HUDEP-2 (cell line): ENCODE measurements around the gene PTGES.

Source experiments
- DNase-seq, 76 experiments: peaks; one replicate each; lab custom pipeline; 2025; ENCODE audit not compliant: unreplicated experiment in 76 of 76; lab: John Stamatoyannopoulos, UW

Gene PTGES

DNA sequence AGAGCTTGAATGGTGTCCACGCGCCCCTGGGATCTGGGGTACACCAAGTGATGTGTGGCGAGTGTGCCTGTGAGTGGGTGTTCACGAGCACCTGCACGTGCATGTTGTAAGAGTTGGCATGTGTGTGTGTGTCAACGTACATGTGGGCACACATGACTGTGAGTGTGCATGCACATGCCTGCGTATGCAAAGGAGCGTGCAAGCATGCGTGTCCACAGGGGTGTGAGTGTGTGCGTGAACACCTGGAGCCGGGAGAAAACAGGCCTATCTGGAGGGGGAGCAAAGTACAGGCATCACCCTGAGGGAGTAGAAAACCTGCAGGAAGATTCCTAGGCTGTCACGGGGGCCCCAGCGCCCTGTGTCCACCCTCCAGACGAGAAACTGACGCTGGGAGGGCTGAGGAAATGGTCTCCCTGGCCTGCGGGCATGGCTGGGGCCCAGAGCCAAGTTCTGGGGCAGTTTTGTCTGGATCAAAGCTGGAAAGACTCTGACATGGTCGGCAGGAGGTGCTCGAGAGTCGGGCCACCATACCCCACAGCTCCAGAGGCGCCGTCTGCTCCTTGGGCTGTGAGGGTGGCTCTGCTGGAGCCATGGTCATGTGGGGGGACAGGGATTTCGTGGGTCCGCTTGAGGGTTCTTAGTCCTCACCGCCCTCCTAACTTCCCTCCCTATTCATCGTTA, 31.8 kb downstream of the PTGES start:
- DNase-seq = peak in 3 of 76 experiments; percentile 10 to 26 (median 13)

DNA sequence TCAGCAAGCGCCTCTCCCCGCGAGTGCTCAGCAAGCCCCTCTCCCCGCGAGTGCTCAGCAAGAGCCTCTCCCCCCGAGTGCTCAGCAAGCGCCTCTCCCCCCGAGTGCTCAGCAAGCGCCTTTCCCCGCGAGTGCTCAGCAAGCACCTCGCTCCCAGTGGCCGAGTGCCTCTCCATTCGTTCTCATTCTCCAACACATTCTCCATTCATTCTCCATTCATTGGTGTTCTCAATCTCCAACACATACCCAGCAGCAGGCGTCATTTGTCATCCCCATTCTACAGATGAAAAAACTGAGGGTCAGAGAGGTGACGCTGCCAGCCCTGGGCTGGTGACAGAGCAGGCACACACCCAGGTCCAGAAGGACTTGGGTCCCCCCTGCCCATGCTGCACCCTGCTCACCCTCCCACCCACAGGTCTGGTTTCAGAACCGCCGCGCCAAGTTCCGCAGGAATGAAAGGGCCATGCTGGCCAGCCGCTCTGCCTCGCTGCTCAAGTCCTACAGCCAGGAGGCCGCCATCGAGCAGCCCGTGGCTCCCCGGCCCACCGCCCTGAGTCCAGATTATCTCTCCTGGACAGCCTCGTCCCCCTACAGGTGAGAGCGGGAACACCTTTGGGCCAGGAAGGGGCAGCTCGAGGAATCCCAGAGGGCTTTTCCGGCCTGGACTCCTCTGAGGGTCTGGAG, 32.5 kb downstream of the PTGES start:
- DNase-seq = no peak

DNA sequence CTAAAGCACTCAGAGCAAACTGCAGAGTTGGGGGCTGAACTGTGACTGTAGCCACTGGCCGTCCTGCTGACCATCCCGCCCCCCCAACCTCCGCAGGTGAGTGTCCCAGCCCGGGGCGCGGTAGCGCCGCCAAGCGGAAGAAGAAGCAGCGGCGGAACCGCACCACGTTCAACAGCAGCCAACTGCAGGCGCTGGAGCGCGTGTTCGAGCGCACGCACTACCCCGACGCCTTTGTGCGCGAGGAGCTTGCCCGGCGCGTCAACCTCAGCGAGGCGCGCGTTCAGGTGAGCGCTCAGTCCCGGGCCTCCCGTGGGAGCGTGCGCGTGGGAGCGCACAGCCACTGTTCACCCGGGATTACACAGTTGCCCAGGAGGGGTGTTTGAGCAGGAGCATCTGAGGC, 33.7 kb downstream of the PTGES start:
- no peak for DNase-seq

DNA sequence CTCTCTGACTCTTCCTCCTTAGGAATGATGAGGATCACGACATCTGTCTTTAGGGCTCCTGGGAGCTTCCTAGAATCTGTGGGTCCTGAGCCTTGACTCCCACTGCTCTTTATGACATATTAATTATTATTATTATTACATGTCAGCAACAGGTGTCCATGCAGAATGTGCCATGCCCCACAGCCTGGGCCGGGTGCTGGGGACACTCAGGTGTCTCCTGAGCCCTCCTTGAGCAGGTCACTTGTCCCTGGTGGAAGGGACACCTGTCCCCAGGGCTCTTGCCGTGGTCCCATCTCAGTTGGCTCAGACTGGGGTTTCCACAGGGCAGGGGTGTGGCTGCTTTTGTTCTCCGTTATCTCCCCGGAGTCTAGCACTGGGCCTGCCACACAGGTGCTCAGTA, 34.2 kb downstream of the PTGES start:
- DNase-seq = no peak

DNA sequence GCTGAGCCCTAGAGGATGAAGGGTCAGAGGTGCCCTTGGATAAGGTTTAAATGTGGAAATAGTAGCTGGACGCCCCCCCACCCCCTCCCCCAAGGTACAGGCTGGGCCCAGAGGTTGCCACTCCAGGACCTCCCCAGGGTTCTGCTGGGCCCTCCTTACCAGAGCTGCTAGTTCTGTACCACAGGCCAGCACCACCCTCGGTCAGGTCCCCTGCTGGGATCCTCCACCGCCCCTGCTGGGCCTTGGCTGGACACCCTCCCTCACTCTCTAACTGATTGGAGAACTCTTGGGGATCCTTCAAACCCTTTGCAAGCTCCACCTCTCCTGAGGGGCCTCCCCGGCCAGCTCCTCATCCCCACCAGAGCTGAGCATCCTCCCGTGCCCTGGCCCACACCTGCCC, 34.9 kb downstream of the PTGES start:
- DNase-seq = no peak

DNA sequence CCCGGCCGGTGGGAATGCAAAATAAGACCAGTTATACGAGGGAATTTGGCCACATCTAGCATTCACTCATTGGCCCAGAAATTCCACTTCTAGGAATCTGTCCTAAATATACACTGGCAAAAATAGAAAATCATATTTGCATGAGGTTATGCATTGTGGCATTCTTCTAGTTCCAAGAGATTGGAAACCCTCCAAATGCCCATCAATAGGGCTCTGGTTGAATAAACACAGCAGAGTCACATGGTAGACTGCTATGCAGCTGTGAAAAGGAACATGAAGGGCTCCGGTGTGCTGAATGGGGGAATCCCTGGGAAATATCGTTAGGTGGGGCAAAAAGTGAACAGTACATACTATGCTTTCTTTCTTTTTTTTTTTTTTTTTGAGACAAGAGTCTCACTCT, 36.8 kb downstream of the PTGES start:
- DNase-seq = no peak

DNA sequence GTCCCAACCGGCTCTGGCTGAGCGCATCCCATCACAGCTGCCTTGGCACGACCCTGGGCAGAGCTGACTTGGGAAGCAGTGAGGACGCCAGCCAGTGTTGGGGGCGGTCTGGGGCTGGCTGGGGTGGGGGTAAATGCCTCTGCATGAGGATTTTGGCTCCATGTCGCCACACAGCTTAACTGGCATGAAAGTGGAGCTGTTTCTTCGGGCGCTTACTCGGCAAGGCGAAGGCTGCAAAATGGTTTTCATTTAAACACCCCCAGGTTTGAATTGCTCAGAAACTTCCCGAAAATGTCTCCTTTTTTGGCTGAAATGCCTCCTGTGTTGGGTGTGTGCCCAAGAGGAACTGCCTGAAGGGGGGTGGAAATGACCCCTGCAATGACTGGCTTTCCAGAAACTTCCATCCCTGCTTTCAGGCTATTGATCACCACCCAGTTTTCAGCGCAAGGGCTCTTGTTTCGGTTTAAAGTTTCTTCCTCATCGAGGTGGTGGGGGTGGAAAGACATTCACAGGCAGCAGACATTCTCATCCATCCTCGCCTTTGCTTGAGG, 38.3 kb downstream of the PTGES start:
- DNase-seq = no peak

DNA sequence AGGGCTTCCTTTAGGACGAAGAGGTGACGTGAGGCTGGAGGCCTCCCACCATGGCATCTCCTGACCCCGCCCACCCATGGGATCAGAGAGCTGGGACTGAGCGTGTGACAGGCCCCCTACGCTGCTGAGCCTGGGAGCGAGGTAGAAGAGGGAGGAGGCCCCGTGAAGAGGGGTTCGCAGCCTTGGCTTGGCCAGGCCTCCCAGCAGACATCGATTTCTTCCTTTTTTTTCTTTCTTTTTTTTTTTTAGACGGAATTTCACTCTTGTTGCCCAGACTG, 39.5 kb downstream of the PTGES start:
- no peak for DNase-seq

DNA sequence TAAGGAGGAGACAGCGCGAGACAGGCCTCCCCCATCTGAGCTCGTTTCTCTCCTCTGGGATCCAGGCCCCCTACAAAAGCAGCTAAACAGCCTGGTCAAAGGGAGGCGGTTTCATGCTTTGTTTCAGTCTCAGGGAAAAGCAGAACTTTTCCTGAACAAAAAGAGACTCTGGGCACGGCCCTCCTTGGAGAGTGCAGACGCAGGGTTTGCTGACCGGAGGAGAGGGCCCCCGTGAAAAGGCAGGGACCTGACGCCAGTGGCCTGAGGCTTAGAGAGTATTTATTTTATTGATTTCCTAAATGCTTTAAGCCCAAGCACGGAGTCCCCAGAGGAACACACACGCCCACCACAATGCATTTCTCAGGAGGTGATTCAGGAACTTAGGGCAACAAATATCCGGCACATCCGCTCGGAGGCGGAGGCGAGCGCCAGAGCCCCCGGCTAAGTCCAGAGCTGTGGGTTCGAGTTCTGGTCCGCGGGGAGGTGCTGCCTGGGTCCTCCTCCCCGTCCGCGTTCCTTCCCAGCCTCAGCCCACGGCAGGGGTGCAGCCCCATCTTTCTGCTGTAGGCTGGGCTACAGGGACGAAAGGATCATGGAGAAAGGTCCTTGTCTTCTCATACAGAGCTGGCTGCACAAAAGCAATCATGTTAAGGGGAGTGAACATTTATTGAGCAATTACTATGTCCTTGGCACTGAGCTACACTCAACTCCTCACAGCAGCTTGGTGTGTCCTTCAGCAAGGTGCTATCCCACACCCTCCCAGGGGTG, 40.0 kb downstream of the PTGES start:
- no peak for DNase-seq

DNA sequence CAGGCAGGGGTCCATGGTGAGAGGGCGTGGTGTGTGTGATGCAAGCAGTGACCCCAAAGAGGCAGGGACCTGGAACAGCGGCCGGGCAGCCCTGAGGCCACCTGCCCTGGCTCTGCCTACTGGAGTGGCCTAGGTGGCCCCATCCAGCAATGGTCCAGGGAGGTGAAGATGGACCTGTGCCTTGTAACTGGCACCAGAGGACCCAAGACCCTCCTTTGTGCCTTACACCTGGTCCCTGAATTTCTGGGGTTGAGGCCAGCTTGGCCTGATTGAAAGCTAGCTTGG, 42.7 kb downstream of the PTGES start:
- DNase-seq = no peak

DNA sequence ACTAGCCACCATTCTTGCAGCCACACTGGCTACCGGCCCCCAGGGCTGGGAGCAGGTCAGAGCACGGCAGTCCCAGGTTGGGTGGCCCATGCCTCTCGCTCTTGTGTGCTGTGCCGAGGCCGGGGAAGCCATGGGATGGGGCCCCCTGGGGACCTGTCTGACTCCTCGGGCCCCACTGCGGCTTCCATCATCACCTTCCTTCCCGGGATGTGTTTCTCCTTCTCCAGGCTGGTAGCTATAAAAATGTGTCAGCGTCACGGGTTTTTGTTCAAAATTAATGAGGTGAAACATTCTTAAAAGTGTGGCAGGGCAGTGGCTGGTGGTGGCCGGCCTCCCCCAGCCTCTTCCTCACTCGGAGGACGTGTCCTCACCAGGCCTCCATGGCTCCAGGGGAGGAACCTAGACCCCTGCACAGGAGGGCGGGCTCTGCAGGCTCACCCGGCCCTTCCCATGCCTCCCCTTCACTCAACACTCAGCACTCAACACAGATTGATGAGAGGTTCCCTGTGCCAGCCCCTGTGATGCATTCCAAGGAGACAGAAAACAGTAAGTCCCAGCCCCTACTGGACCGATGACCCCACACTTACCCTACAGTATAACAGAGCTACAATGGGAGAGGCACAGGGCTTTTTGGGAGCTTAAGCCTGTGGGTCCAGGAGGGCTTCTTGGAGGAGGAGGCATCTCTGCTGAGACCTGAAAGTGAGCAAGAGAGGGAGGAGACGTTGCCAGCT, 43.2 kb downstream of the PTGES start:
- DNase-seq = no peak

DNA sequence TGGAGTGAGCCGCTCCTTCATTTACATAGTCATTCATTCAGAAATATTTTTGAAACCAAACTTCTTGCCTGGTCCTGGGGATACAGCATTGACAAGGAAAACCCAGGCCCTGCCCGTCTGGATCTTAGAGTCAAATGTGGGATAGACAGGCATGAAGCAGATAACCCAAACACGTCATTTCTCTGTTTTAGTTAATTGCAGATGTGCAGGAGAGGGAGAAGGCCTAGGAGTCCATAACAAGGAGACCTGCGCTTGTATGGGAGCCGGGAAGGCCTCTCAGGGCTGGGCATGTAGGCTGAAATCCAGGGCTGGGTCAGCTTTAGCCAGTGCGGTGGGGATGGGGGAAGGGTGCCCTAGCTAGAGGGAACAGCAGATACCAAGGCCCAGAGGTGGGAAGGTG, 44.0 kb downstream of the PTGES start:
- no peak for DNase-seq

DNA sequence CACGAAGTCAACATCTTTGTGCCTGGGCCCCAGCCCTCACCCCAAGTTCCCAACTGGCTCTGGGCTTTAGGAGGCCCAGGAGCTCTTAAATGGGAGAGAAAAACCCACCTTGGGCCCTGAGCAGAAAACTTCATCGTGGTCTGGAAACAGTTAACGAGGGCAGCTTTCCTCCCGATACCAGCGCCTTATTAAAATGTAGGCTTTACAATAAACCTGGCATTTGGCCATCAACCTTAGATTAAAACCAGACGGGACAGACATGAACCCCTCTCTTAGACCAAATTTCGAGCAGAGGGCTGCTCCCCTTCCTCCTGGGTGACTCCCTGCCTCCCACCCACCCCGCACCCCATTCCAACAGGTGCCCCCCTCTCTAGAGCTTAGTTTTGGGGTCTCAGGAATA, 48.0 kb downstream of the PTGES start:
- no peak for DNase-seq

DNA sequence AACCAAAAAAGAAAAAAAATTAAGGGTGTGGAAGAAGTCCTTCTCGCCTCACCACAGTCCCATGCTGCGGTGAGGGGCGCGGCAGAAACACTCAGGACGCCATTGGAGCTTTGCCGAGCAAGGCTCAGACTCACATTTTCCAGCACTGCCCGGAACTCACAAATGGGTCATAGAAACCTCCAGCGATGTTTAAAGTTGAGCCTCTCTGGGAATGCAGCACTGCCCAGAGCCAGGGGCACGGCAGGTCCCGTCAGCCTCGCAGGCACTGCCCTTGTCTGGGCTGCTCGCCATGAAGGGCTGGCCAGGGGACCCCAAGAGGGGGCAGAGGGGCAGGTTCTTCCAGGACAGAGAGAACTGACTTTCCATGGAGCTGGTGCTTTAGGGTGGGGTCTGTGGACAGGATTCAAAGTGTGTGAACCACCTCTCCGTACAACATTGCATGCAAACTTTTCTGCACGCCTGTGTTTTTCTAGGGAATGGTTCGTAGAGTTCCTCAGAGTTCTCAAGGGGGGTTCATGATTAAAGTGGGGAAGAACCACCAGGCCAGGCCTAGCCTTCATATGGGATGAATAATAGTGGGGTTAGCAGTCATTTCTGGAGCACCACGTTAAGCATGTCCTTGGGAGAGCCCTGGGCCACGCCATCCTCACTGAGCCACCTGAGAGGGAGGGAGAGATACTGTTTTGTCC, 49.0 kb downstream of the PTGES start:
- no peak for DNase-seq

DNA sequence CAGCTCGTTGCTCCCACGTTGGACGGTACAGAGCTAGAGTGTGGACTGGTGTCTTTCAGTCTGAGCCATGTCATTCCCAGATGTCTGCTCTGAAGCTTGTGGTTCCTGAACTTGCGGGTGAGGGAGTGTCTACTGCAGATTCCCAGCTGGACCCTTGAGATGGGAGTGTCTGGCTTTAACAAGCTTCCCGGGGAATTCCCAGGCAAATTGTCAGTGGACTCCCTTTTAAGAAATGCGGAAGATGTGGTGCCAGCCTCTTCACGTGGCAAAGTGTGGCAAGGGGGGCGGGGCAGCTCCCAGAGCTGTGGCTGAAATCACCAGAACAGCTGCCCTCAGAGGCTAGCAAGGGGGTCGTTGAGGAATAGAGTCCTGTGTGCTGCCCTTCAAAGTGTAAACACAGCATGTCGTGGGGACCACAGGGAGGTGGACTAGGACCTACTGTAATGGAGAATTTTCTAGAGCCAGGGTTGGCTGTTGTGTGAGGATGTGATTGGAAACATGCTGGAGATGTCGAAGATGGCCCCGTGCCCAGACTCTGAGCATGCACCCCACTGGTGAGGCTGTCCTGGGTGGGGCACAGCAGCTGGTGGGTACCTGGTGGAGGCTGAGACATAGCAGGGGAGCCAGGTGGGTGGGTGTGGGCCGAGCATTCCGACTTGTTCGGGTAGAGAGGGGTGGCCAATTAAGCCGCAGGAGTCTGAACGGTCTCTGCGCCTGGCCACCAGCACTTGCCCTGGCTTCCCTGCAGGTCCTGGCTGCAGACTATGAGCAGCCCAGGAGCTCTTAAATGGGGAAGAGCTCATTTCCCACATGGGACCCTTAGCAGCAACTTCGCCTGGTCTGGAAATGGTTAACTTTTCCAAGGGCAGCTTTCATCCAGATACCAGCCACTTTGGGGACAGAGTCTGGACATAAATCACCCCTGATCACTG, 50.0 kb downstream of the PTGES start:
- DNase-seq = no peak

DNA sequence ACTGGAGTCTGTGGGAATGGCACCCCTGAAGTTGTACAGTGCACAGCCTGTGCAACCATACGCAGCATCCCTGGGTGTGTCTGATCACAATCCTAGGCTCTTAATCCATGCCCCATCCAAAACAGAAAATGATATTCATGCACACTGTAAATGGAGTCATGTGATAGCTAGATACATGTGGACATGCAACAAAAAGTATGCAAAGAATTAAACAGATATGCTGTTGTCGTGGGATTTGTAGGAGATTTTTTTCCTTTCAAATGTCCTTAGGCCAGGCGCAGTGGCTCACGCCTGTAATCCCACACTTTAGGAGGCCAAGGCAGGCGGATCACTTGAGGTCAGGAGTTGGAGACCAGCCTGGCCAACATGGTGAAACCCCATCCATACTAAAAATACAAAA, 51.3 kb downstream of the PTGES start:
- no peak for DNase-seq

DNA sequence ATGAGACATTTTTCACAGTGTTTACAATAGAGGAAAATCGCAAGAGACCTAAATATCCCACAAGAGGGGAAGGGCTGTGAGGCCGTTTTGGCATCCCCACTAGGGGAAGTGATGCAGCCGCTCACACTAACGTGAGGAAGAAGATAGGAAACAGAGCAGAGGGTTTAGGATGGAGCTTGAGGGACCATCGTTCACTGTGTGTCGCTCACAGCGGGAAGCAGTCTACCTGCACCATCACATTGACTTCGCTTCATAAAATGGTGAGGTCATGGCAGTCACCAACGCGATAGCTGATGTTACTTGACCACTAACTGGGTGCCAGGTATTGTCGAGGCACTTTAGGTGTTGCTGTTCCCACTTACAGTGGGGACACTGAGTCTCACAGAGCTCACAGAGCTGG, 51.8 kb downstream of the PTGES start:
- no peak for DNase-seq

DNA sequence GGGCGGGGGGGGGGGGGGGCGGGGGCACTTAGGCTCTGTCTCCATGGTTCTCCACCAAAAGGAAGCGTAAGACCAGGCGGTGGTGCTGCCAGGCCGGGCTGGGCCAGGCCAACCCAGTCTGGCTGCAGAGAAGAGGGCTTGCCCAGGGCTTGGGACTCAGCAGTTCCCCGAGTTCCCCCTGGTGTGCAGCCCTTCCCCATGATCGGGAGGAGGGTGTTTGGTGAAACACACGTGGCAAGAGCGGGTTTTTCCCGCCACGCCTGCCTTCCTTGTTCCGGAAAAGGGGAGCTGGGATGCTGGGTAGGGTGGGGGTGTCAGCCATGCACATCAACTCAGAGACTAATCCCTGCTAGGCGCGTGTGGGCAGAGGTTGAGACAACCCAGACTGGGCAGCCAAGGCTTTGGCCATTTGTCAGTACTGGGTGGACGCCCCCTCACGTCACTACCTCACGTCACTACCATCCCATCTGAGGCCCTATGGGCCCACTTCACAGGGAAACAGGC, 54.5 kb downstream of the PTGES start:
- DNase-seq = no peak

DNA sequence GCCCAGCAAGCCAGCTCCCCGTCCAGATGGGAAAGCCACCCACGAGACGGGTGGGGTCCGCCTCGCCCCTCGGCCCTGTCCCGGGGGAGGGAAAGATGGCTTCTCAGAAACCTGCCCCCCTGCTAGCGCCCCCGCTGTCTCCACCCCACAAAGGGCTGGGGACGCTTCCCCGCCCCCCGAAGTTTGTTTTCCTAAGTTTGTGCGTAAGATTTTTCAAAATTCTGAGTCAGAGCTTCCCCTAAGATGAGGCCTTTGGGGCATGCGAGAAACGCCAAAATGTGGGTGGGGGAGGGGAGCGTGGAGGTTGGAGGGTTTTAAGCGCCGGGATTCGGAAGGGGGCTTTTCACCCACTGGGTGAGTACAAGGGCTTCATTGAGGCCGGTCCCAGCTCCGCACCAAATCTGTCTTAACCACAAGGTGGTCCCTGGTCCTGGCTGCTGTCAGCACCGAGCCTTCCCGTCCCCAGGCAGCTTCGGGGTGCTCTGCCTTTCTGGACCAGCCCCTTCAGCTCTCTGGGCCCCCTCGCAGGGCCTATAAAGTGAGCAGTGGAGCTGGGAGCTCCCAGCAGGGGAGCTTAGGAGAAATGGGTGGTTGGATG, 55.1 kb downstream of the PTGES start:
- no peak for DNase-seq
